ENCODE measurements around the gene KRTCAP2.
"Not testable (repeated sequence)": the region's sequence is repeated elsewhere in the genome, so short reads cannot be mapped to it uniquely, and the experiment has no call there.

KRTCAP2 gene

GRCh38 chr1:155171836-155172731 lies 1.0 kb downstream of the KRTCAP2 start:
- peak overlapping the region; percentile 87 for H3K27ac ChIP-seq (ENCODE audit: low read depth, low read length)
- H3K4me3 ChIP-seq (ENCODE audit: low read depth, low read length): peak overlapping the region; percentile 83
- H3K9ac ChIP-seq (ENCODE audit: low read depth, low read length): peak overlapping the region; percentile 55
- no peaks in the 10 kb centered on the region for H3K9me3 ChIP-seq (ENCODE audit: control insufficient read depth, insufficient read depth, low read length)
- no peaks in the 10 kb centered on the region for H3K27me3 ChIP-seq (ENCODE audit: control insufficient read depth, insufficient read depth, low read length)
- H3K4me1 ChIP-seq (ENCODE audit: control insufficient read depth, insufficient read depth, low read length): peaks cover 8% of the 10 kb centered on the region
- peaks cover 26% of the 10 kb centered on the region for H3K36me3 ChIP-seq (ENCODE audit: control insufficient read depth, insufficient read depth, low read length)

DNA sequence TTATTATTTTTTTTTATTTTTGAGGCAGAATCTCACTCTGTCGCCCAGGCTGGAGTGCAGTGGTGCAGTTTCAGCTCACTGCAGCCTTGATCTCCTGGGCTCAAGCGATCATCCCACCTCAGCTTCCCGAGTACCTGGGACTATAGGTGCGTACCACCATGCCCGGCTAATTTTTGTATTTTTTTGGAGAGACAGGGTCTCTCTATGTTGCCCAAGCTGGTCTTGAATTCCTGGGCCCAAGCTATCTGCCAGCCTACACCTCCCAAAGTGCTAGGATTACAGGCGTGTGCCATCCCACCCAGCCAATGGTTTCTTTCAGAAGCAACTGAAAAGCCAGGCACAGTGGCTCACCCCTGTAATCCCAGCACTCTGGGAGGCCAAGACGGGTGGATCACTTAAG lies 2.3 kb downstream of the KRTCAP2 start:
- H3K9ac ChIP-seq (ENCODE audit: low read depth, low read length): no peak overlapping the region
- H3K4me1 ChIP-seq (ENCODE audit: control insufficient read depth, insufficient read depth, low read length): peaks cover 18% of the 10 kb centered on the region
- H3K27me3 ChIP-seq (ENCODE audit: control insufficient read depth, insufficient read depth, low read length): no peaks in the 10 kb centered on the region
- peaks cover 18% of the 10 kb centered on the region for H3K36me3 ChIP-seq (ENCODE audit: control insufficient read depth, insufficient read depth, low read length)
- no peaks in the 10 kb centered on the region for H3K9me3 ChIP-seq (ENCODE audit: control insufficient read depth, insufficient read depth, low read length)
- no peak overlapping the region for H3K4me3 ChIP-seq (ENCODE audit: low read depth, low read length)
- no peak overlapping the region for H3K27ac ChIP-seq (ENCODE audit: low read depth, low read length)

DNA sequence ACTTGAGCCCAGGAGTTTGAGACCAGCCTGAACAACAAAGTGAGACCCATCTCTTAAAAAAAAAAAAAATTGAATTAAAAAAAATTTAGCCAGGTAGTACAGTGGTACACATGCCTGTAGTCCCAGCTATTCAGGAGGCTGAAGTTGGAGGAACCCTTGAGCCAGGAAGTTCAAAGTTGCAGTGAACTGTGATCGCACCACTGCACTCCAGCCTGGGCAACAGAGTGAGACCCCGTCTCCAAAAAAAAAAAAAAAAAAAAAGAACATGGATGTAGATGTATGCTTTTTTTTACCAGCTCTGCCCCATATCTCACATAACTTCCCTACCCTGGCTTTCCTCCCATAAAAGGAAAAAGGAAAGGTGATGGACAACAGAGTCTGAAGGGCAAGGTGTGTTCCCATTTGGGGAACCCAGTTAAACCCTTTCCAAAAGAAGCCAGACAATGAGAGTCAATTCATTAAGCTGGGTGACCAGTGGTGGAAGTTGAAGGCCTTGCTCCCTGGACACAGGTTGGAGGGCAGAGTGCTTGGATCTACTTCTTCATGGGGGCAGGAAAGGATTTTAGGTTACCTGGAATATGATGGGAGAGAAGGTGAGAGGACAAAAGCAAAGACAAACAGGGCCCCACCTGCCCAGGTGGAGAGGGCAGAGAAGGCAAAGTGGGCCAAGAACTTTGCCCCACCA lies 2.9 kb downstream of the KRTCAP2 start:
- no peak overlapping the region for H3K4me3 ChIP-seq (ENCODE audit: low read depth, low read length)
- no peak overlapping the region for H3K27ac ChIP-seq (ENCODE audit: low read depth, low read length)
- peaks cover 18% of the 10 kb centered on the region for H3K36me3 ChIP-seq (ENCODE audit: control insufficient read depth, insufficient read depth, low read length)
- H3K27me3 ChIP-seq (ENCODE audit: control insufficient read depth, insufficient read depth, low read length): no peaks in the 10 kb centered on the region
- H3K9me3 ChIP-seq (ENCODE audit: control insufficient read depth, insufficient read depth, low read length): no peaks in the 10 kb centered on the region
- peaks cover 20% of the 10 kb centered on the region for H3K4me1 ChIP-seq (ENCODE audit: control insufficient read depth, insufficient read depth, low read length)
- H3K9ac ChIP-seq (ENCODE audit: low read depth, low read length): no peak overlapping the region

- H3K9ac ChIP-seq (ENCODE audit: low read depth, low read length): no peak overlapping the region
- H3K36me3 ChIP-seq (ENCODE audit: control insufficient read depth, insufficient read depth, low read length): peaks cover 18% of the 10 kb centered on the region
- H3K27ac ChIP-seq (ENCODE audit: low read depth, low read length): no peak overlapping the region
- no peaks in the 10 kb centered on the region for H3K27me3 ChIP-seq (ENCODE audit: control insufficient read depth, insufficient read depth, low read length)
- no peak overlapping the region for H3K4me3 ChIP-seq (ENCODE audit: low read depth, low read length)
- peaks cover 20% of the 10 kb centered on the region for H3K4me1 ChIP-seq (ENCODE audit: control insufficient read depth, insufficient read depth, low read length)
- H3K9me3 ChIP-seq (ENCODE audit: control insufficient read depth, insufficient read depth, low read length): no peaks in the 10 kb centered on the region
Observed at GRCh38 chr1:155169541-155169940, 3.6 kb downstream of the KRTCAP2 start.

DNA sequence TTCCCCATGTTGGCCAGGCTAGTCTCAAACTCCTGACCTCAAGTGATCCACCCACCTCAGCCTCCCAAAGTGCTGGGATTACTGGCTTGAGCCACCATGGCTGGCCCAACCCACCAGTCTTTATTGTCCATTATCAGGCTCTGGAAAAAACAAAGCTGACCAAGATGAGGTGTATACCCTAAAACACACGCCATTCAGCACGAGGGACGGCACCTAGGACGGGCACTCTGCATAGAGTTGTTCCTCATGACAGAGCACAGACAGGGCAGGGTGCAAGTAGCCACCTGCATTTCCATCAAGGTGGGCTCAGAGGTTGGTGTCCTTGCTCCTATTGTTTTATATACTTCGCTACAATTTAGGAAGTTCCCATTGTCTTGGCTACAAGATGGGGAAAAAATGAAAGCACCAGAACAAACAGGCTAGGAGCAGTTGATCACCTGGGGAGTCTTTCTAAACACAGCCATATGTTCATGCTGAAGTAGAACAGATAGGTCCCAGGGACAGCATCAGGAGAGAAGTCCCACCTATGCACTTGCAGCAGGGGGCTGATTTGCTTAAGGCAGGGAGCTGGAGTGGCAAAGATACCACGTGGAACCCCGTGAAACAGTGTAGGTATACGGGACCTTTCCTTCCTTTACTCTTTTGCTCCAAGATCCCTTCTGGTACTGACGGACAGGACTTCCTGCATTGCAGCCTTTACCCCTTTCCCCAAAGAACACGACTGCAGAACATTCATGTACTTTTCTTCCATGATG lies 4.5 kb downstream of the KRTCAP2 start:
- H3K27ac ChIP-seq (ENCODE audit: low read depth, low read length): no peak overlapping the region
- no peaks in the 10 kb centered on the region for H3K27me3 ChIP-seq (ENCODE audit: control insufficient read depth, insufficient read depth, low read length)
- H3K36me3 ChIP-seq (ENCODE audit: control insufficient read depth, insufficient read depth, low read length): peaks cover 18% of the 10 kb centered on the region
- peaks cover 20% of the 10 kb centered on the region for H3K4me1 ChIP-seq (ENCODE audit: control insufficient read depth, insufficient read depth, low read length)
- H3K9me3 ChIP-seq (ENCODE audit: control insufficient read depth, insufficient read depth, low read length): no peaks in the 10 kb centered on the region
- H3K4me3 ChIP-seq (ENCODE audit: low read depth, low read length): no peak overlapping the region
- H3K9ac ChIP-seq (ENCODE audit: low read depth, low read length): no peak overlapping the region

DNA sequence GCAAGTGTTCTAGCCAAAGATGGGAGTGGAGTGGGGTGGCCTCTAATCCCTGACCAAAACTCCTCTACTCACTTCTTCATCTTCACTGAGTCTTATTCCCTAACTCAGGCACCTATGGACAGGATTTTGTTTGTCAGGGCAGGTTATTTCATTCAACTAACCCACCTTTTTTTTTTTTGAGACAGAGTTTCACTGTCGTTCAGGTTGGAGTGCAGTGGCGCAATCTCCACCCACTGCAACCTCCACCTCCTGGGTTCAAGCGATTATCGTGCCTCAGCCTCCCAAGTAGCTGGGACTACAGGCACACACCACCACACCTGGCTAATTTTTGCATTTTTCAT lies 5.0 kb downstream of the KRTCAP2 start:
- Histone ChIP-seq H3K36me3 (ENCODE audit: control insufficient read depth, insufficient read depth, low read length) (peaks cover 18% of the 10 kb centered on the region), H3K4me1 (ENCODE audit: control insufficient read depth, insufficient read depth, low read length) (peaks cover 20% of the 10 kb centered on the region)
- H3K27ac ChIP-seq (ENCODE audit: low read depth, low read length); H3K4me3 ChIP-seq (ENCODE audit: low read depth, low read length); H3K9me3 ChIP-seq (ENCODE audit: control insufficient read depth, insufficient read depth, low read length); H3K9ac ChIP-seq (ENCODE audit: low read depth, low read length); H3K27me3 ChIP-seq (ENCODE audit: control insufficient read depth, insufficient read depth, low read length): not testable (repeated sequence)

DNA sequence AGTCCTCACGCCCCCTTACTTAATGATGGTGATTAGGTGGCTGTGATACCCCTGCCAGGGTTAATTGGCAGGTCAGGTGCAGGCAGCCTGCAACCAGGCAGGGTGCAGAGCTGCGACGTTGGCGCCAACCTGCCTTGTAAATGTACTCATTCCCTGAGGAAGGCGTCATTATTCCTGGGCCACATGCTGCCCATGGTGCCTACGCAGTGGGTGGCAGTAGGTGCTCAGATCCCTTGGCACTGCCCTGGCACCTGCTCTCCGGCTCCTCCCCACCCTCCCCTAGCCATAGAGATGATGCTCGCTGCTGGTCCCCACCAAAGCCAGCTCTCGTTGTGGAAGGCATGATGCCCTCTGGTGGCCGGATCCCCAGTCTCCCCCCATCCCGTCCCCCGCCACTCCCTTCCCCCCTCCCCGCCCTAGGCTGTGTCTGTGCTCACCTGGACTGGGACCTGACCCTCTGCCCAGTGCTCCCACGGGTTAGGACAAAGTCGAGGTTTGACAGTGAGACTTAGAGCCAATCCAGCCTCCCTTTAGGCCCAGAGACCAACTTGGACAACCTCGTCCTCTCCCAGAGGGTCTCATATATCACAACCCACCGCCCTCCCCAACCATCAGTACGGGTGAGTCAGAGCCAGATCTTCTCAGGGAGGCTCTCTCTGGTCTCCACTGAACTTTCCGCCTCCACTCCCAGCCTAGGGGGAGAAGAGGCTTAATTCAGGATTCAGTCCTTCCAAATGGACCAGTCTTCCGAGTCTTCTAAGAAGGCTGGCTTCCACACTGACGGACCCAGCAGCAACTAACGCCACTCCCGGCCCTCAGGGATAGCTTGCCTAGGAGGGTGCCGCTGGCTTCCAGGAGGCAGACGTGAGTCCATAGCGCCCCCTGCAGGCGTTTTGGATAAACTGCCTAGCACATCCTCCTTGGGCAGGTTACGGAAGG lies 5.7 kb downstream of the KRTCAP2 start:
- Histone ChIP-seq H3K27me3 (ENCODE audit: control insufficient read depth, insufficient read depth, low read length) (no peaks in the 10 kb centered on the region), H3K9ac (ENCODE audit: low read depth, low read length) (no peak overlapping the region), H3K9me3 (ENCODE audit: control insufficient read depth, insufficient read depth, low read length) (no peaks in the 10 kb centered on the region), H3K36me3 (ENCODE audit: control insufficient read depth, insufficient read depth, low read length) (peaks cover 18% of the 10 kb centered on the region), H3K27ac (ENCODE audit: low read depth, low read length) (no peak overlapping the region), H3K4me3 (ENCODE audit: low read depth, low read length) (peak overlapping the region; percentile 67), H3K4me1 (ENCODE audit: control insufficient read depth, insufficient read depth, low read length) (peaks cover 20% of the 10 kb centered on the region)

DNA sequence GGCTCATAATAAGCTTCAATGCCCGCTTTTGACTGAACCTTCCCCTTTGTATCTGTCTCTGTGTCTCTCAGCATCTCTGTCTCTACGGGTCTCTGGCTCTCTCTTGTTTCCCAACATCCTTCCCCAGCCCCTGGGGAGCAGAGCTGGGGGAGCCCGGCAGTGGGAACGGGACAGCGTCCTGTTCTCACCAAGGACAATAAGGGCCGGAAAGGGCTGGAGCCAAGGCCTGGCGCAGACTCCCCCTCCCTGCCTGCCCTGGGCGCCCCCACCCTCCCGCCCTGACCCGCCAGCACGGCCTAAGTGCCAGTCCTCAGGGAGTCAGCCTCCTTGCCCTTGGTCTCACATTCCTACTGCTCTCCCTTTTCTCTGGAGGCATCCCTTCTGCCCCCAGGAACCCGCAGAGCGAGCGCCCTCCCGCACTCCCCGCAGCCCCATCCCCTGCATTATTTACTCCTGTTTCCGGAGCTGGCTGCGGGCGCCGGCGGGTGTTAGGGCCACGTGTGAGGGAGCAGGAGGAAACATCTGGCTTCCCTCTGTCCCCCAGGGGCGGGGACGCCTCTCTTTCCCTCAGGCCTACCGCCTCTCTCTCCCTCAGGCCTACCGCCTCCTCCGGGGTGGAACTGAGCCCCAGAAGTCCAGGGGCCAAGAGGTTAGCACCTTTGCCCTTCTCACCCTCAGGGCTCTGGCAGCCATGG lies 6.5 kb downstream of the KRTCAP2 start:
- H3K4me3 ChIP-seq (ENCODE audit: low read depth, low read length): peak overlapping the region; percentile 46
- H3K9me3 ChIP-seq (ENCODE audit: control insufficient read depth, insufficient read depth, low read length): no peaks in the 10 kb centered on the region
- H3K36me3 ChIP-seq (ENCODE audit: control insufficient read depth, insufficient read depth, low read length): peaks cover 18% of the 10 kb centered on the region
- H3K4me1 ChIP-seq (ENCODE audit: control insufficient read depth, insufficient read depth, low read length): peaks cover 14% of the 10 kb centered on the region
- H3K9ac ChIP-seq (ENCODE audit: low read depth, low read length): no peak overlapping the region; the same call in 1 of the 2 replicates
- H3K27me3 ChIP-seq (ENCODE audit: control insufficient read depth, insufficient read depth, low read length): no peaks in the 10 kb centered on the region
- H3K27ac ChIP-seq (ENCODE audit: low read depth, low read length): peak overlapping the region; percentile 11

DNA sequence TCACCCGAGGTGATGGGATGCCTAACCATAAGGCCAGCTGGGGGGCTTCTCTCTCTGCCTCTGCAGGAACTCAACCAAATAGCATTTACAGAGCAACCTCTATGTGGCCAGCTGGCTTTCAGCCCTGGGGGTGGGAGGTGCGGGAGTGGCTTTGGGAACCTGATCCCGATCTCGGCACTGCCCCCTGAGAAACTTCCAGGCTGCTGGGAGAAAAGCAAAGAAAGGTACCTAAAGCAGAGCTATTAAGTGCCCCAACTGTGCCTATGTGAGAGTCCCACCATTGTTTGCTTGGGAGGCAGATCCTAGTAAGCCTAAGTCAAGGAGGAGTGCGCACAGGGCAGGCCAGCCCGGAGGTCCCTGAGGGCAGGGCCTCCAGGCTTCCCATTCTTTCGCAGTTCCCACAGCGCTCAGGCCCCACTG lies 7.0 kb downstream of the KRTCAP2 start:
- H3K27ac ChIP-seq (ENCODE audit: low read depth, low read length): peak overlapping the region; percentile 11
- H3K4me1 ChIP-seq (ENCODE audit: control insufficient read depth, insufficient read depth, low read length): peaks cover 14% of the 10 kb centered on the region
- peaks cover 15% of the 10 kb centered on the region for H3K36me3 ChIP-seq (ENCODE audit: control insufficient read depth, insufficient read depth, low read length)
- no peaks in the 10 kb centered on the region for H3K27me3 ChIP-seq (ENCODE audit: control insufficient read depth, insufficient read depth, low read length)
- H3K9ac ChIP-seq (ENCODE audit: low read depth, low read length): no peak overlapping the region; the same call in 1 of the 2 replicates
- H3K4me3 ChIP-seq (ENCODE audit: low read depth, low read length): peak overlapping the region; percentile 46
- no peaks in the 10 kb centered on the region for H3K9me3 ChIP-seq (ENCODE audit: control insufficient read depth, insufficient read depth, low read length)

- H3K9ac ChIP-seq (ENCODE audit: low read depth, low read length); H3K36me3 ChIP-seq (ENCODE audit: control insufficient read depth, insufficient read depth, low read length); H3K9me3 ChIP-seq (ENCODE audit: control insufficient read depth, insufficient read depth, low read length); H3K4me3 ChIP-seq (ENCODE audit: low read depth, low read length); H3K27me3 ChIP-seq (ENCODE audit: control insufficient read depth, insufficient read depth, low read length); H3K27ac ChIP-seq (ENCODE audit: low read depth, low read length): not testable (repeated sequence)
- H3K4me1 ChIP-seq (ENCODE audit: control insufficient read depth, insufficient read depth, low read length): peaks cover 14% of the 10 kb centered on the region
Observed at GRCh38 chr1:155164625-155165024, 8.5 kb downstream of the KRTCAP2 start.
